ENCODE measurements around the gene NPHP4. TPM values are rescaled to one million over a fixed set of nuclear protein-coding genes. Genes with fewer than 3 reads are reported as not detected.

The NPHP4 gene
- polyA plus RNA-seq, 1 donor (not counting 4 experiments of a cell fraction or from before 2014, with no cell fraction given): 3.7 TPM

DNA sequence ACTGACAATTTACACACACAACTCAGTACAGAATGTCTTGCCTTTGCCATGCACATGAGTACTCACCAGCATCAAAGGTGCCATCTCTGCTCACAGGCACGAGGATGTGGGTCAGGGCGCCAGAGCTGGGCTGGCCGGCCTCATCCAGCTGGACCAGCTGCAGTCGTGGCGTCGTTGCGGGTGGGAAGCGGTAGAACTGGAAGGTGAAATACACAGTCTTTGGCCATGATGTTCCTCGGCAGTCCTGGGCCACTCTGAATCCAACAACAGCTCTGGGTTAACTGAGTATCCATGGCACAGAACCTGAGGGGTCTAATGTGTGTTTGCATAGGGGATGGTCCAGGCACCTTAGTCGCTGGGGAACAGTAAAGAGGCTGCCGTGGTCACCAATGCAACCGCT is 87.7 kb downstream of the NPHP4 start:
- Histone ChIP-seq H3K27ac (ENCODE audit: control insufficient read depth, insufficient read depth, low read length) (no peak overlapping the region), H3K79me2 (ENCODE audit: control insufficient read depth, insufficient read depth, low read length) (no peaks in the 10 kb centered on the region), H3K9ac (ENCODE audit: control insufficient read depth, extremely low read depth, insufficient read depth, low read length) (no peak overlapping the region), H3K36me3 (ENCODE audit: control insufficient read depth in 2 of 2, extremely low read depth in 1 of 2, insufficient read depth in 2 of 2, low read length in 2 of 2) (peaks cover 3% of the 10 kb centered on the region in 2 experiments), H2AFZ (ENCODE audit: control insufficient read depth, low read length) (no peak overlapping the region), H4K20me1 (ENCODE audit: control insufficient read depth, extremely low read depth, insufficient read depth, low read length) (no peaks in the 10 kb centered on the region), H3K9me3 (ENCODE audit: control insufficient read depth, low read depth, low read length) (no peaks in the 10 kb centered on the region), H3K4me3 (ENCODE audit: control insufficient read depth in 2 of 3, extremely low read depth in 1 of 3, insufficient read depth in 2 of 3, low read depth in 1 of 3, low read length in 3 of 3) (no peak overlapping the region), H3K4me2 (ENCODE audit: control insufficient read depth, extremely low read depth, insufficient read depth, low read depth, low read length) (no peak overlapping the region), H3K4me1 (ENCODE audit: control insufficient read depth, extremely low read depth, insufficient read depth, low read length) (peaks cover 15% of the 10 kb centered on the region), H3K27me3 (ENCODE audit: control insufficient read depth, extremely low read depth, insufficient read depth, low read length) (no peaks in the 10 kb centered on the region), H3K9me1 (ENCODE audit: control insufficient read depth, extremely low read depth, insufficient read depth, low read length) (no peaks in the 10 kb centered on the region)
- FAIRE-seq (no peak), DNase-seq (ENCODE audit: low read depth, low spot score) (no peak)
- TF ChIP-seq, protein P1, sequence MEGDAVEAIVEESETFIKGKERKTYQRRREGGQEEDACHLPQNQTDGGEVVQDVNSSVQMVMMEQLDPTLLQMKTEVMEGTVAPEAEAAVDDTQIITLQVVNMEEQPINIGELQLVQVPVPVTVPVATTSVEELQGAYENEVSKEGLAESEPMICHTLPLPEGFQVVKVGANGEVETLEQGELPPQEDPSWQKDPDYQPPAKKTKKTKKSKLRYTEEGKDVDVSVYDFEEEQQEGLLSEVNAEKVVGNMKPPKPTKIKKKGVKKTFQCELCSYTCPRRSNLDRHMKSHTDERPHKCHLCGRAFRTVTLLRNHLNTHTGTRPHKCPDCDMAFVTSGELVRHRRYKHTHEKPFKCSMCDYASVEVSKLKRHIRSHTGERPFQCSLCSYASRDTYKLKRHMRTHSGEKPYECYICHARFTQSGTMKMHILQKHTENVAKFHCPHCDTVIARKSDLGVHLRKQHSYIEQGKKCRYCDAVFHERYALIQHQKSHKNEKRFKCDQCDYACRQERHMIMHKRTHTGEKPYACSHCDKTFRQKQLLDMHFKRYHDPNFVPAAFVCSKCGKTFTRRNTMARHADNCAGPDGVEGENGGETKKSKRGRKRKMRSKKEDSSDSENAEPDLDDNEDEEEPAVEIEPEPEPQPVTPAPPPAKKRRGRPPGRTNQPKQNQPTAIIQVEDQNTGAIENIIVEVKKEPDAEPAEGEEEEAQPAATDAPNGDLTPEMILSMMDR (optimal IDR thresholded peaks at IDR 0.05 in 1 of 3, IDR thresholded peaks at IDR 0.05 in 1 of 3, conservative IDR thresholded peaks at IDR 0.05 in 1 of 3; ENCODE audit: extremely low read depth in 1 of 3, insufficient read depth in 2 of 3, low read length in 3 of 3): no peak
- no peak for TF ChIP-seq EZH2 (IDR thresholded peaks at IDR 0.05; ENCODE audit: low read length)
- dilution Hi-C loops (cut with MboI; ENCODE audit: extremely low pct_ligation_motif_present, low sequenced_read_pairs): no loop called here

DNA sequence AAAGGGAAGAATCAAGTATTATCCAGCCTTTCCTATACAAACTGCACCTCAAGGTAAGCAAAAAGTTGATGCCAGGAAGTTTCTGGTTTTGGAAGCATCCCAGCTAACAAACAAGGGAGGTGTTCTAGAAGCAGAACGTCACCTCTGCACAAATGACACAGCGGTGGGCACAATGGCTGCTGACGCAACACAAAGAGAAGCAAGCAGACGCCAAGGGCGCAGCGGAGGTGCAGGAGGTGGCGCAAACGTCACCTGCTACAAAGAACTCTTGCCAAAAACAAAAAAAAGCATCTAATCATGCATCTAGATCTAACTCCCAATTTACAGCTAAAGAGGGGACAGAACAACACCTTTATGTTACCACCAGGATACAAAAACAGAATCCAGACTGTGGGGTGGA is 88.5 kb downstream of the NPHP4 start:
- no peak for DNase-seq (ENCODE audit: low read depth, low spot score)

More for the DNA sequence above, 88.5 kb downstream of the NPHP4 start:
- no peaks in the 10 kb centered on the region for H3K9me1 ChIP-seq (ENCODE audit: control insufficient read depth, extremely low read depth, insufficient read depth, low read length)
- TF ChIP-seq, protein P1 (optimal IDR thresholded peaks at IDR 0.05 in 1 of 3, IDR thresholded peaks at IDR 0.05 in 1 of 3, conservative IDR thresholded peaks at IDR 0.05 in 1 of 3; ENCODE audit: extremely low read depth in 1 of 3, insufficient read depth in 2 of 3, low read length in 3 of 3): no peak
- TF ChIP-seq EZH2 (IDR thresholded peaks at IDR 0.05; ENCODE audit: low read length): no peak
- H3K79me2 ChIP-seq (ENCODE audit: control insufficient read depth, insufficient read depth, low read length): no peaks in the 10 kb centered on the region
- dilution Hi-C loops (cut with MboI; ENCODE audit: extremely low pct_ligation_motif_present, low sequenced_read_pairs): no loop called here
- no peak overlapping the region for H3K27ac ChIP-seq (ENCODE audit: control insufficient read depth, insufficient read depth, low read length)
- no peaks in the 10 kb centered on the region for H4K20me1 ChIP-seq (ENCODE audit: control insufficient read depth, extremely low read depth, insufficient read depth, low read length)
- no peak overlapping the region for H3K4me3 ChIP-seq (ENCODE audit: control insufficient read depth in 2 of 3, extremely low read depth in 1 of 3, insufficient read depth in 2 of 3, low read depth in 1 of 3, low read length in 3 of 3)
- H3K9me3 ChIP-seq (ENCODE audit: control insufficient read depth, low read depth, low read length): no peaks in the 10 kb centered on the region
- H3K36me3 ChIP-seq (ENCODE audit: control insufficient read depth in 2 of 2, extremely low read depth in 1 of 2, insufficient read depth in 2 of 2, low read length in 2 of 2): peaks cover 2 to 3% of the 10 kb centered on the region in 2 experiments
- no peak overlapping the region for H2AFZ ChIP-seq (ENCODE audit: control insufficient read depth, low read length)
- H3K27me3 ChIP-seq (ENCODE audit: control insufficient read depth, extremely low read depth, insufficient read depth, low read length): no peaks in the 10 kb centered on the region
- no peak overlapping the region for H3K4me2 ChIP-seq (ENCODE audit: control insufficient read depth, extremely low read depth, insufficient read depth, low read depth, low read length)
- H3K4me1 ChIP-seq (ENCODE audit: control insufficient read depth, extremely low read depth, insufficient read depth, low read length): peaks cover 15% of the 10 kb centered on the region
- no peak for FAIRE-seq
- H3K9ac ChIP-seq (ENCODE audit: control insufficient read depth, extremely low read depth, insufficient read depth, low read length): no peak overlapping the region
